Calu3 (cell line): ENCODE results near the gene GNA14. TPM values are rescaled to one million over a fixed set of nuclear protein-coding genes. Genes with fewer than 3 reads are reported as not detected.

Experiments
- BruUV-seq: library from RNA; stranded (reverse); fragments of 400-500 nt; replicated peaks from 2 replicates; lab custom pipeline; 2021; lab: Mats Ljungman, UMichigan
- CTCF ChIA-PET: fragments of 300-600 bp; sonication (Branson Sonifier 250); formaldehyde crosslinking; loops from one replicate; lab custom pipeline; 2022; ENCODE audit warnings: antibody characterized with exemption; lab: Charles Lee
- DNase-seq: peaks from one replicate; pipeline ENCODE4 v3.0.0; 2022
- H3K27ac Mint-ChIP-seq: one replicate; pipeline ENCODE4 v1.8.0; 2022; ENCODE audit warnings: mixed read lengths; ENCODE audit not compliant: unreplicated experiment
- H3K27me3 Mint-ChIP-seq: one replicate; pipeline ENCODE4 v1.8.0; 2022; ENCODE audit warnings: mixed read lengths; ENCODE audit not compliant: unreplicated experiment
- H3K36me3 Mint-ChIP-seq: one replicate; pipeline ENCODE4 v1.8.0; 2022; ENCODE audit warnings: mild to moderate bottlenecking, moderate library complexity, mixed read lengths; ENCODE audit not compliant: insufficient read depth, unreplicated experiment
- H3K4me1 Mint-ChIP-seq: one replicate; pipeline ENCODE4 v1.8.0; 2022; ENCODE audit warnings: mild to moderate bottlenecking, low read depth, mixed read lengths; ENCODE audit not compliant: unreplicated experiment
- H3K4me3 Mint-ChIP-seq: one replicate; pipeline ENCODE4 v1.8.0; 2022; ENCODE audit warnings: mild to moderate bottlenecking, low read depth, moderate library complexity, mixed read lengths; ENCODE audit not compliant: unreplicated experiment
- H3K9me3 Mint-ChIP-seq: one replicate; pipeline ENCODE4 v1.8.0; 2022; ENCODE audit warnings: low read depth, mixed read lengths; ENCODE audit not compliant: unreplicated experiment
- intact Hi-C: fragments of 100-400 bp; cut with micrococcal nuclease; formaldehyde crosslinking; loops from one replicate; pipeline ENCODE4 v1.10.0; 2022; ENCODE audit not compliant: unreplicated experiment
- total RNA-seq: library from RNA; stranded (reverse); gene quantifications from 2 replicates; pipeline ENCODE4 v1.2.3, GENCODE V29; 2022
- TF ChIP-seq, protein P1 (sequence below): fragments of 200-600 bp; IDR thresholded peaks from one replicate; pipeline ENCODE4 v1.8.0; 2022; ENCODE audit warnings: antibody characterized with exemption; ENCODE audit not compliant: unreplicated experiment

The GNA14 gene
- total RNA-seq, 1 experiment from 2014 or later: not detected

DNA sequence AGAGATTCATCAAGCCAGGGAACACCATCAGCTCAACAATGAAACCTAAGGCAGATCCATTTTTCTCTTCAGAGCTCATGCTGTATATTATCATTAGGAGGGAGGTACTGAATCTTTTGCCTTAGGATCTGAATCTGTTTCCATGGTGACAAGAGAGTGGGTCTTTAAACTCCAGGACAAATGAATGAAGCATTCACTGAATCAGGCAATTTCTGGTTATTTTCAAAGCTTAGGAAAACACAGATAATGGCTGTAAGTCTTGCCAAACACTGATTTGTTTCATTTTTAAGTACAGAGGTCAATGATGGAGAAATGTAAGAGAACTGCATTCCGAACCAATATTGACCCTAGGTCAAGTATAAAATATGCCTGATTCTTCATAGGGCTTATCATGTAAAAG, 84.9 kb downstream of the GNA14 start:
- BruUV-seq: no TSS peak
- Mint-ChIP-seq H3K27ac (no peak overlapping the region), H3K9me3 (no peaks in the 10 kb centered on the region), H3K27me3 (peaks cover 14% of the 10 kb centered on the region), H3K36me3 (no peaks in the 10 kb centered on the region), H3K4me3 (no peak overlapping the region), H3K4me1 (no peaks in the 10 kb centered on the region)
- DNase-seq: no peak
- intact Hi-C loops: loop anchor here (10.0 kb wide), 1 partner anchor 192 kb away; no protein-coding TSS in a partner anchor
- CTCF ChIA-PET: no interaction called here
- TF ChIP-seq, protein P1, sequence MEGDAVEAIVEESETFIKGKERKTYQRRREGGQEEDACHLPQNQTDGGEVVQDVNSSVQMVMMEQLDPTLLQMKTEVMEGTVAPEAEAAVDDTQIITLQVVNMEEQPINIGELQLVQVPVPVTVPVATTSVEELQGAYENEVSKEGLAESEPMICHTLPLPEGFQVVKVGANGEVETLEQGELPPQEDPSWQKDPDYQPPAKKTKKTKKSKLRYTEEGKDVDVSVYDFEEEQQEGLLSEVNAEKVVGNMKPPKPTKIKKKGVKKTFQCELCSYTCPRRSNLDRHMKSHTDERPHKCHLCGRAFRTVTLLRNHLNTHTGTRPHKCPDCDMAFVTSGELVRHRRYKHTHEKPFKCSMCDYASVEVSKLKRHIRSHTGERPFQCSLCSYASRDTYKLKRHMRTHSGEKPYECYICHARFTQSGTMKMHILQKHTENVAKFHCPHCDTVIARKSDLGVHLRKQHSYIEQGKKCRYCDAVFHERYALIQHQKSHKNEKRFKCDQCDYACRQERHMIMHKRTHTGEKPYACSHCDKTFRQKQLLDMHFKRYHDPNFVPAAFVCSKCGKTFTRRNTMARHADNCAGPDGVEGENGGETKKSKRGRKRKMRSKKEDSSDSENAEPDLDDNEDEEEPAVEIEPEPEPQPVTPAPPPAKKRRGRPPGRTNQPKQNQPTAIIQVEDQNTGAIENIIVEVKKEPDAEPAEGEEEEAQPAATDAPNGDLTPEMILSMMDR: no peak

DNA sequence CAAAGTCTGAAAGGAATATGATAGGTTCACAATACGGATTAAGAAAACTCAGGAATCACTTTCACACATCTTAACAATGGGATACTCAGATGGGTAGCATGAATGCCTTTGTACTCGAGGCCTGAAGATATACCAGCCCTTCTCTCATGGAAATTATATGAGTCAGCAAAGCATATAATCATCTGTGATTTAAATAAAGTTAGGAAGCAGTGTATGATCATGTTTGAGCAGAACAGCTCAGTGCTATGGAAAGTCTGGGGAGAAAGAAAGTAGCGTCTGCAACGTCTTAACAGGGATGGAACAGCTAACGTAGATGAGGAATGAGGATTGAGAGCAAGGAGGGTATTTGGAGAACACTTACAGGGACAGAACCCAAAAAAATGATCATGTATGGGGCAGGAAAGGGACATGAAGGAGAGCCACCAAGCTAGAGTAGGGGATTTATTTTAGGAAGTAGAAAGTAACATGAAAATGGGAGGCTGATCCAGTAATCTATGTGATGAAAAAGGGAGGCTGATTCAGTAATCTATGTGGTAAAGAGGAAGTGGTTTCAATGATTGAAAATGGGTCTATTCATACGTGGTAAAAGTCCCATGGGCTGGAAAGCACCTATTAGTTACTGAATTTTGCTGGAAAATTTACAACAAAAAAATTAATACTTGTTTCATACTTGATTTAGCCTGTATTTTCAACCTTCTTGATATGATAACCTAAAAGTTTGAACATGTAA, 85.9 kb downstream of the GNA14 start:
- no peak overlapping the region for H3K27ac Mint-ChIP-seq
- BruUV-seq: no TSS peak
- H3K4me1 Mint-ChIP-seq: no peaks in the 10 kb centered on the region
- CTCF ChIA-PET: no interaction called here
- peaks cover 14% of the 10 kb centered on the region for H3K27me3 Mint-ChIP-seq
- no peak overlapping the region for H3K4me3 Mint-ChIP-seq
- no peaks in the 10 kb centered on the region for H3K36me3 Mint-ChIP-seq
- DNase-seq: no peak
- TF ChIP-seq, protein P1: no peak
- no peaks in the 10 kb centered on the region for H3K9me3 Mint-ChIP-seq
- intact Hi-C loops: loop anchor here (10.0 kb wide), 1 partner anchor 193 kb away; no protein-coding TSS in a partner anchor

DNA sequence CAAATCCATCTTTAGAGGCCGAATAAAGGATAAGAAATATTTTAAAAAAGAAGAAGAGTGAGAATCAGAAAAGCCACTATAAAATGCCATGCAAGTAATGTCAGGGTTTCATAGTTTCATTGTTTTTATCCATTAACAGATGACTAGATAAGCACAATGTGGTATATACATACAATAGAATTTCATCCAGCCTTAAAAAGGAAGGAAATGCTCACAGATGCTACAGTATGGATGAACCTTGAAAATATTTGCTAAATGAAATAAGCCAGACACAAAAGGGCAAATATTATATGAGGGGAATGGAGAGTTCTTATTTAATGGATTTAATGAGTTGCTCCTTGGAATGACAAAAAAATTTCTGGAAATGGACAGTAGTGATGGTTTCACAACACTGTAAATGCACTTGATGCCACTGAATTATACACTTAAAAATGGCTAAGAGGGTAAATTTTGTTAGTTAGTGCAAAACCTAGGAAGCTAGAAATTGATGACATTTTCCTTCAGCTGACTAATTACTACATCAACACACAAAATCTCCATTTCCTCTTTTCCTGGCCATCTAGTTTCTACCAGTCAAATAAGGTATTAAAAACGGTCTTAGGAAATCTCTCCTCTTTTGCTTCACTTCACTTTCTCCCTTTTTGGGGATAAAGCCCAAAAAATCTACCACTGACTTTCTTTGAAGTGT, 86.6 kb downstream of the GNA14 start:
- no peak for DNase-seq
- no peaks in the 10 kb centered on the region for H3K9me3 Mint-ChIP-seq
- intact Hi-C loops: loop anchor here (10.0 kb wide), 1 partner anchor 193 kb away; no protein-coding TSS in a partner anchor
- TF ChIP-seq, protein P1: no peak
- BruUV-seq: no TSS peak
- H3K4me3 Mint-ChIP-seq: no peak overlapping the region
- CTCF ChIA-PET: no interaction called here
- no peak overlapping the region for H3K27ac Mint-ChIP-seq
- H3K4me1 Mint-ChIP-seq: no peaks in the 10 kb centered on the region
- H3K36me3 Mint-ChIP-seq: no peaks in the 10 kb centered on the region
- H3K27me3 Mint-ChIP-seq: peaks cover 14% of the 10 kb centered on the region

DNA sequence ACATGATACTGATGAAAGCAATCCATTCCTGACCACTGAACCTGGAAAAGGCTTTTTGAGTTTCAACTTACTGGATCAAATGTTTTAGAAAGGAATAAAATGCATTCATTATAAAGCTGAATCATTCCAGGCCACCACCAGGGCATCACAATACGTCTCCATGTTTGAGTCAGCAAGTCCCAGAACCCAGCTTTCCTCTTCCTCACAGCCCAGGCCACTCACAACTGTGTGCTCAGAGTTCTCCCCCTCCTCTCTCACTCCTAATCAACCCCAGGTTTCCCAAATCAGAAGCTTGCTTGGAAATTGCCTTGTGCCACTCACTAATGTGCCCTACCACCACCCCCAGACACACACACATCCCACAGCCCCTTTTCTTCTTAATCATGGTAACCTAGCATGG, 91.7 kb downstream of the GNA14 start:
- DNase-seq: no peak
- Mint-ChIP-seq H3K4me1 (no peaks in the 10 kb centered on the region), H3K9me3 (no peaks in the 10 kb centered on the region), H3K4me3 (no peak overlapping the region), H3K27ac (no peak overlapping the region), H3K27me3 (peaks cover 14% of the 10 kb centered on the region), H3K36me3 (no peaks in the 10 kb centered on the region)
- CTCF ChIA-PET: no interaction called here
- no TSS peak for BruUV-seq
- intact Hi-C loops: no loop called here
- TF ChIP-seq, protein P1: no peak
